Occipital lobe (tissue), 2 donors: ENCODE measurements around the gene NAA20. TPM values are rescaled to one million over a fixed set of nuclear protein-coding genes. Genes with fewer than 3 reads are reported as not detected.
"Not testable (repeated sequence)": the region's sequence is repeated elsewhere in the genome, so short reads cannot be mapped to it uniquely, and the experiment has no call there.

ENCODE experiments used
- DNase-seq: peaks from one replicate; lab custom pipeline; 2025; lab: John Stamatoyannopoulos, UW
- total RNA-seq: library from RNA; depleted of rRNA; stranded (reverse); fragments of >200 nt; gene quantifications from one replicate; pipeline ENCODE4 v1.2.3, GENCODE V29; 2014

Gene NAA20
- total RNA-seq, 1 donor from 2014 or later, result 50.5 TPM

DNA sequence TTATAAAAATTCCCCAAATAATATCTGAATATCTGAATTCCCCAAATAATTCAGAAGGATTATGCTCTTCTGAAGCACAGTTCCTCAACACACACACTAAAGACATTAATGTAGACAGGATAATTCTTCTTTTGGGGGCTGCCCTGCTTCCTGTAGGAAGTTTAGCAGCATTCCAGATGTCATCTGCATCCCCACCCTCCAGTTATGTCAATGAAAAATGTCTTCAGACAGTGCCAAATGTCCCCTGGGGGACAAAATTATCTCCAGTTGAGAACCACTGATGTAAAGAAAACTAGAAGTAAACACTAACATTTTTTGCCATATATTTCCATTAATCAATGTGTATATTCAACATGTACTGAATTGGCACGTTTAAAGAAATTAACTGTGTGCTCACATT lies 25.9 kb upstream of the NAA20 start:
- no peak for DNase-seq

- DNase-seq, result no peak
These were observed 25.3 kb upstream of the NAA20 start for GRCh38 chr20:19991854-19992253.

DNA sequence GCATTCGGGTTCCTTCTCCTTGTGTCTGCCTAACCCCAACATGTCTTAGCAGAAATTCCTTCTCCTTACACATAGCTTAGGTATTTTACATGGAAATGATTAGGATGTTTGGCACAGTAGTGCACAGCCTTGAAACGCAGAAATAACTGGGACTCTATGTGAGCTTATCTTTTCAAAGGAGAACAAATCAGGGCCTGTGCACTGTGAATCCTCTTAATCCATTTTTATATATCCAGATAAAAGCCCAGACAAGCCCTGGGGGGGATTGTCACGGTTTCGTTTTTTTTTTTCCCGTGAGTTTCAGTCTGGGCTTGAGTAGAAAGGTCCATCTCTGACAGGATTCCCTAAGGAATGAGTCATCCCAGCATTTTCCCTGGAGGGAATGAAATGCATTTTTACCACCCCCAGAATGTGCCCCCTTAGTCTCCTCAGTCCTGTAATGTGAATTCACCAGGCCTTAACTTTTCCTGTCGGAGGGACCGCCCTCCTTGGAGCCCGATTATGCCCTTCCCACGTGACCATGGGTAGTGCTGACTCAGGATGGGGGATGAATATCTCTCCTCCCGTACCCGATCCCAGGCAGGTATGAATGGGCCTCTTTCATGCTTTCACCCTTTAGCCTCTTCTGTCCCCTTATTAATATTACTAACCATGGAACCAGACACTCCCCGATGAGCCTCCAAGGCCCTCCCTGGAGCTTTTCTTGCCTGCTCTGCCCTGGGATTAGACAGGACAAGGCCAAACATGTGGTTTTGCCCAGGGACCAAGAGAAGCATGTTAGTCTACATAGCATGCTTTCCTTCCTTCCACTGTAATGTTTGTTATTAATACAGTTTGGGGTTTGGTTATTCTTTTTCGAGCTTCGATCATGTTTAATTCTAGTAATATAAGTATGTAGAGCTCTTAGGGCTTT lies 23.9 kb upstream of the NAA20 start:
- no peak for DNase-seq

- DNase-seq, result no peak
These were observed 23.0 kb upstream of the NAA20 start for GRCh38 chr20:19993958-19994669.

DNA sequence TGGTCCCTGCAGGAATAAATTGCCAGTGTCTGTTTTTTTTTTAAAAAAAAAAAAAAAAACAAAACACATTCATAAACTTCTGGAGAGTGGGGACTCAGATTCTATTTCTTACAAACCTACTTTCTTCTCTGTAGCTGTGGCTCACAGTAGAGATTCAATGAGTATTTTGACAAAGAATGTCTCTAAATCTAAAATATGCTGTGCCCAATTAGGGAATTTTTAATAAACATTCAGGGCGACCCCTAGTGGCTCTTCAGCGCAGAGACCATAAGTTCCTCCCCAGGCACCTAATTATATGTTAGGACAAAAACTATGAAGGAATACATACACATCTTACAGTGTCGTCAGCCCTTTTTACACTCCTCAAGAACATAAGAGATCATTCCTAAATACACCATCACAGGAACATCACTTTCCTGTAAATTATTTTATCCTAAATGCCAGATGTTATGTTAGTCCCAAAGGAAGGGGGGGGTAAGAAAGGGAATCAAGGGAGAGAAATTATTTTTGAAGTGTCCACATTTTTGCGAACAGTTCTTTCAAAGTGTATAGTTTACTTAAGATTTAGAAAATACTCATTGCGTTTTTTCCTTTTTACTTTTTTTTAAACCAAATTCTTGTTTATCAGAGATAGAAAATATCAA lies 21.8 kb upstream of the NAA20 start:
- DNase-seq, result no peak

DNA sequence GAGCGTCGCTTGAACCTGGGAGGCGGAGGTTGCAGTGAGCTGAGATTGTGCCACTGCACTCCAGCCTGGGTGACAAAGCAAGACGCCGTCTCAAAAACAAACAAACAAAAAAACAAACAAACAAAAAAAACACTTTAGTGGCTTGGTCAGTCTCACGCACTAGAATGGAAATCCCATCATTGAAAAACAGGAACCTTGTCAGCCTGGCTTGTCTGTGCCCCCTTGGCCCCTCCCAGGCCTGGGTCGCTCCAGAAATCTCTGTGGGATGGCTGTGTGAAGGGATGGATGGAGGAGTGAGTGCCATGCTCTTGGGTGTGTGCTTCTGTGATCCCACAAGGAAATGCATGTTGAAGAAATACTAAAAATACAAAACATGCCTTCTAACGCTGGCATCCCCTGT lies 20.9 kb upstream of the NAA20 start:
- no peak for DNase-seq

- no peak for DNase-seq
These were observed 20.2 kb upstream of the NAA20 start for GRCh38 chr20:19996917-19997316.

GRCh38 chr20:19998990-19999705 lies 18.0 kb upstream of the NAA20 start:
- no peak for DNase-seq

- no peak for DNase-seq
These were observed 16.8 kb upstream of the NAA20 start for GRCh38 chr20:20000211-20000968.

DNA sequence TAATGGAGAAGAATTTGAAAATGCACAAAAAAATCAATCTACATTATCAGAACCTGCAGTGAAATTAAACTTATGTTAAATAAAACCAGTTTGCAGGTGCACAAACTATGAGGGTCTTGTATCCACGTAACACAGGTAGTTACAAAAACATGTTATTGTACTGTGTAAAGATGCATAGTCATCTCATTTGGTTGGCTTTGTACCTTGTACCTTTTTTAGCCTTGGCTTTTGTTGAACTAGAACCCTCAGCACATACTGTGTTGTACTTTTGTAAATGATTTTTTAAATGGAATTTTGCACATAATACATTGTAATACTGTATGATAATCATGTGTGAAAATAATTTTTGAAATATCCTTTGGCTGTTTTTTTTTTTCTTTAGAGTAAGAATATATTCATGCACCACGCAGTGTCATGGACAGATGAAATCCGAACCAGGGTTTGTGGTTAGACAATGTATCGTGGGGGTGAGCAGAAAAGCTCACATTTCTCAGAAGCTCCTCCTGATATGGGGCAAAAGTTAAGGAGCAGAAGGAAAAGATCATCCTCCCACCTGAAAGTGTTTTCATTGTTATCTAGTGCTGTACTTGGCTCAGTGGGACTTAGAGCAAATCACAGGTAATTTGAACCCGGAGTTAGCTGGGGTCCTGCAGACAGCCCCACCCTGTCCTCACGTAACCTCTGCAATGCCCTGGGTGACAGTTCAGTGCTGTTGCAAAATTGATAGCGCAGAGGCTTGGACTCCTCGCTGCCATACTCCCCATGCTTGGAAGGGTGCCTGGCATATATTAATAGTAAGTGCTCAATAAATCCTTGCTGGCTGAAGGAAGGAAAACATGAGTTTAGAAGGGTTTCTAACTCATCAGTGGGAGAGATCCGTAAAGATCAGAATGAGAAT lies 14.8 kb upstream of the NAA20 start:
- no peak for DNase-seq

DNA sequence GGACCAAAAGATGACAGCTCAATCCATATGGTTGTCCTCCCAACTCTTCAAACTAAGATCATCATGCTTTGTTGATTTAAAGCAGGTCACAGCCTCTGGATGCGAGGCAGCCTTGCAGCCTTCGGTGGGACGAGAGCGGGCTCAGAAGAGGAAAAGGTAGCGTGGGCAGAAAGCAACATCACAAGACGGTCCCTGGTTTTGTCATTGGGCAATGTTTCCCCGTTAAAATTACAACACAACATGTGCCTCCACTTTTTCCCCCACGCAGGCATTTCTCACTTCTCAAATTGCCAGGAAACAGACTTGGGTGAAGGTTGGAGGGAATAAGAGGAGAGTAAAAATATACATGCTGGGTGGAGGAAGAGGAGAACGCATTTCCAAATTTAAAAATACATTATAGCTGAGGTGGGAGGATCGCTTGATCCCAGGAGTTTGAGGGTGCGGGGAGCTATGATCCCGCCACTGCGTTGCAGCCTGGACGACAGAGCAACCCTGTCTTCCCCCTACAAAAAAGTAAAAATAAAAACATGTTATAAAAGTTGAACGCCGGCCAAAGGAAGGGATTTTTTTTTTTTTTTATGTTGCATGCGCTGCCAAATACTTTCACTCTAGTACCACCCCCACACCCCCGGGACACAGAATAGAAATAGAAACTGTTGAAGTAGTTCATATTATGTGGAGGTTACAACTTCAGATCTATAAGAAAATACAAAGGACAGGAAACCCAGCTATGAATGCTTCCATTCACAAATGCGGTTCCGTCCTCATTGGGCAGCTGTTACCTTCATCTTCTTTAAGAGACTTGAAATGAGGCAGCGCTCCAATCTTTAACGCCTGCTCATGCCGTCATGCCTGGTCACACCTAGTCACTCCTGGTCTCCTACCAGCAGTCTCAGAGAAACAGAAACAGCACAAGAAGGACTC lies 13.9 kb upstream of the NAA20 start:
- peak; percentile 41 for DNase-seq

- DNase-seq, result not testable (repeated sequence)
These were observed 13.2 kb upstream of the NAA20 start for GRCh38 chr20:20003955-20004322.

GRCh38 chr20:20005342-20005741 lies 11.8 kb upstream of the NAA20 start:
- no peak for DNase-seq

DNA sequence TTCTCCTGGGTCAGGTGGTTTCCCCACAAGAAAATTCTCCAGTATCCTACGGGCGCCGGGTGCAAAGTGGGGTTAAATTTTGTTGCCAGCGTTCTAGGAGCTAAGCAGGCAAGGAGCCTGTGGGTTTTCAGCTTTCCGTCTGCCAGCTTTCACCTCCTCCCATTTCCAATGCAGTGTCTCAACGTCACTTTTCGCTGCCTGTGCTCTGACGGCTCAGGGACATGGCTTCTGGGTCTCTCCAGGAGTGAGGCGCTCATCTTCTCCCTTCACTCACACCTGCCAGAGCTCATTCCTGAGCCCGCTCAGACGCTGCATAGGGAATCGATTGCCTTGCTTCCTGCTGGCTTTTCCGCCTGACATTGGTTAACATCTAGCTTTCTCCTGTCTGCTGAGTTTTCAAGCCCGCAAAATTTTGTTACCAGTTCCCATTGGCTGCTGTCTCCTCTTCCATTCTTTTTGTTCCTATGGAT lies 7.3 kb upstream of the NAA20 start:
- DNase-seq, result no peak

DNA sequence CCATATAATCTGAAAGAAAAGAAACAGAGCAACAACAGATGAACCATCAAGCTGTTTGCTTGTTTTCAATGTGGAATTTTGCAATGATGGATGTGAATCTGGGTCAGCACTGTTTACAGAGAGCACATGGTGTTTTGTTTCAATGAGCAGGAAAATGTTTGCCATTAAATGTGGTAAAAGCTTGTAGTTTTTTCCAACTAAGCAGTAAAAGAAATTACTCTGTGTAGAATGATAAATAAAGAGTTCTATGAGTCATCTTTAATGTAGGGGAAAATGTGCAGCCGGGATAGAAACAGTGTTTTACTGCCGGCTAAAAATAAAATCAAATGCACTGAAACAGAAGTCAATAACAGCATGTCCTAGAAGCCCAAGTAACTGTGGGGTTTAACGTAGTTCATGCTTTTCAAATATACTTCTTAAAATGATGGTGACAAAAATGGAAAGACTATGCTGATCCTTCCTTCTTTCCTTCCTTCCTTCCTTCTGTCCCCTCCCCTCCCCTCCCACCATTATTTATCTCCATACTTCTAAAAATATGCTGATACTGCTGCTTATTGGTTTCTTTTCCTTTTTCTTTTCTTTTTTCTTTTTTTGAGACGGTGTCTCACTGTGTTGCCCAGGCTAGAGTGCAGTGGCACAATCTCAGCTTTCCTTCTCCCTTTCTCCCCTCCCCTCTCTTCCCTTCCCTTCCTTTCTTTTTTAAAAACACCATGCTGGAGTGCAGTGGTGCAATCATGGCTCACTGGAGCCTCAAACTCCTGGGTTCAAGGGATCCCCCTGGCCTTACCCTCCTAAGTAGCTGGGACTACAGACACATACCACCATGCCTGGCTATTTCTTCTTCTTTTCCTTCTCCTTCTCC lies 6.3 kb upstream of the NAA20 start:
- no peak for DNase-seq

GRCh38 chr20:20012541-20012940 lies 4.6 kb upstream of the NAA20 start:
- DNase-seq, result peak; percentile 24

DNA sequence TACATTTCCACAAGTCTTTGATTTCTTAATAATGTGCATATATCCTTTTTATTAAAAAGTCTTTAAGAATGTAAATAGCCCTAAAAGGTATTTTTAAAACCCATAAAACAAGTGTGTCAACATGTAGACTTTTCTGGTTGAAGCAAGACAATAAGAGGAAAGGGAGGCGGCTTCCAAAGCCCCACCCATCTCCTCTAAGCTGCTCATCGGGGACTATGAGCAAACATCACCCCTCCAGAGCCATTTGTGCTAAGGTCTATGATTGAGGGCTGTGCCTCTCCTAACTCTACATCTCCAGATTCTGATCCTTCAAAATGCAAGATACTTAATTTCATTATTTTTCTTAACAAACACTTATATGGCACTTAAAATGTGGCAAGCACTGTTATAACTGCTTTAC lies 2.5 kb upstream of the NAA20 start:
- DNase-seq, result no peak

GRCh38 chr20:20017844-20018185 lies 653 bp downstream of the NAA20 start:
- DNase-seq, result no peak
